Activated naive CD4-positive, alpha-beta T cell treated with anti-CD3 and anti-CD28 coated beads, Interleukin-2, amount 50 U/mL, for 24 hours (primary cell): ENCODE results near the gene CNDP2.

Source experiments
- H3K27ac Mint-ChIP-seq: one replicate; pipeline ENCODE4 v1.8.0; 2021; ENCODE audit warnings: mild to moderate bottlenecking, mixed read lengths
- H3K27me3 Mint-ChIP-seq: one replicate; pipeline ENCODE4 v1.8.0; 2021; ENCODE audit warnings: mixed read lengths
- H3K36me3 Mint-ChIP-seq: one replicate; pipeline ENCODE4 v1.8.0; 2021; ENCODE audit warnings: mixed read lengths
- H3K4me1 Mint-ChIP-seq: one replicate; pipeline ENCODE4 v1.8.0; 2021; ENCODE audit warnings: mixed read lengths
- H3K4me3 Mint-ChIP-seq: one replicate; pipeline ENCODE4 v1.8.0; 2021; ENCODE audit warnings: mild to moderate bottlenecking, mixed read lengths
- H3K9me3 Mint-ChIP-seq: one replicate; pipeline ENCODE4 v1.8.0; 2021; ENCODE audit warnings: mixed read lengths

CNDP2 gene

GRCh38 chr18:74495581-74496507 is at the start of gene CNDP2:
CNDP2 (plus strand) TSS chr18:74496363; CDS start chr18:74499974, 3,611 bp downstream.
- peak within 1 kb of the TSS; percentile 98 for H3K4me3 Mint-ChIP-seq

GRCh38 chr18:74446631-74447403 is 49.3 kb upstream of the CNDP2 start:
- Mint-ChIP-seq H3K27ac (no peak overlapping the region), H3K9me3 (no peaks in the 10 kb centered on the region)

More at GRCh38 chr18:74495581-74496507, at the start of gene CNDP2:
- Mint-ChIP-seq H3K27me3 (no peaks in the 10 kb centered on the region), H3K9me3 (no peaks in the 10 kb centered on the region), H3K36me3 (peaks cover 4% of the 10 kb centered on the region), H3K4me1 (peaks cover 51% of the 10 kb centered on the region), H3K27ac (peak within 1 kb of the TSS; percentile 98)

DNA sequence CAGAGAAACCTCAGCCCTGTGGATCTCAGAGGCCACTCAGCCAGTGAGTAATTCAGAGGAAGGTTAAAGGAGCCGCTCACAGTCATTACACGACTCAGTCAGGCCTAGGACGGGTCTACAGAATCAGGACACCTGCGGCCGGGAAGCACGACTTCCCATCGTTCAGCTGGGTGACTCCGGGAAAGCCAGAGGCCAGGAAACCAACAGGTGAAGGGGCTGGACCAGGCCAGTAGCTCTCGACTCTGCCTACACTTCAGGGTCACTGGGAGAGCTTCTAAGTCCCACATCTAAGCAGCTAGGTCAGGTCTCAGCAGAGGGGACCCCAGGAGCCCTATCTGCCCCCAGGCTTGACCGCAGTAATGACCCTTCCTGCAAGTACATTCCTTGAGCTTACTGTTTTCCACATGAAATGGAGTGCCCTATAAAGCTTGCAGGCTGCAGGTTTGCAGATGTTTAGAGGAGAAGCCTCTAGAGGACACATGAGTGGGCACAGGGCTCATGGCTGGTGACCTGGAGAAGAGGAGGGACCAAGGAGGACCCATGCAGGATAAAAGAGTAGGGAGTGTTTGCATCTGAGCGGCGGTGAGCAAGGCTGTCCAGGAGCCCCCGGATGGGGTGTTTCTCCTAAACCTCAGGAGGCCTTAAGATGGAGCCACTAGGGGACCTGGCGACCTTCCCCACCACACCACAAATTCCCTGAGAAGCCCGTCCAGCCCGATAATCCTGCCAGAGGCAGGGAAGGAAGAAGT is 48.6 kb upstream of the CNDP2 start:
- H3K27ac Mint-ChIP-seq = no peak overlapping the region
- no peaks in the 10 kb centered on the region for H3K4me1 Mint-ChIP-seq
- H3K9me3 Mint-ChIP-seq = no peaks in the 10 kb centered on the region
- H3K36me3 Mint-ChIP-seq = no peaks in the 10 kb centered on the region
- peaks cover 1% of the 10 kb centered on the region for H3K27me3 Mint-ChIP-seq
- H3K4me3 Mint-ChIP-seq = no peak overlapping the region

More at GRCh38 chr18:74446631-74447403, 49.3 kb upstream of the CNDP2 start:
- Mint-ChIP-seq H3K27me3 (peaks cover 1% of the 10 kb centered on the region), H3K36me3 (no peaks in the 10 kb centered on the region), H3K4me3 (no peak overlapping the region), H3K4me1 (no peaks in the 10 kb centered on the region)

DNA sequence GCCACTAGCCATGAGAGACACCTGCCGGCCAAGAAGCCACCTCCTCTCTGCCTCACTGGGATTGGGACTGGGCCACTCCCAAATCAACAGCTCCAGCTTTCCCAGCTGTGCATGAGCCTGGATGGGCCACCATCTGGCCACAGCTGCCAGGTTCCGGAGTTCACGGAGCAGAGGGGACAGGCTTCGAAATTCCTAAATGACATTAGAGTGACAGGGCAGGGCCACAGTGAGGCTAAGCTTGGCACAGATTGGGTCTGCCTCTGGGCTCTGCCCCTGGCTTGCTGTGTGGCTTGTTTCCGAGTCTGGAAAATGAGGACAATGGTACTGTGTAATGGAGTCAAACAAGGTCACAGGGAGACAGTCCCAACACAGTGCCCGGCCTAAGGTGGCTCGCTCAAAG is 45.5 kb upstream of the CNDP2 start:
- Mint-ChIP-seq H3K36me3 (no peaks in the 10 kb centered on the region), H3K4me1 (no peaks in the 10 kb centered on the region)

GRCh38 chr18:74451148-74451547 is 45.0 kb upstream of the CNDP2 start:
- Mint-ChIP-seq H3K4me3 (no peak overlapping the region), H3K27ac (no peak overlapping the region), H3K9me3 (no peaks in the 10 kb centered on the region), H3K4me1 (no peaks in the 10 kb centered on the region), H3K27me3 (peaks cover 11% of the 10 kb centered on the region), H3K36me3 (no peaks in the 10 kb centered on the region)

More for the DNA sequence above, 45.5 kb upstream of the CNDP2 start:
- peaks cover 8% of the 10 kb centered on the region for H3K27me3 Mint-ChIP-seq
- no peak overlapping the region for H3K27ac Mint-ChIP-seq
- no peaks in the 10 kb centered on the region for H3K9me3 Mint-ChIP-seq
- no peak overlapping the region for H3K4me3 Mint-ChIP-seq

GRCh38 chr18:74453016-74453566 is 43.1 kb upstream of the CNDP2 start:
- H3K27me3 Mint-ChIP-seq = peaks cover 15% of the 10 kb centered on the region

GRCh38 chr18:74453642-74454198 is 42.4 kb upstream of the CNDP2 start:
- no peaks in the 10 kb centered on the region for H3K36me3 Mint-ChIP-seq
- no peaks in the 10 kb centered on the region for H3K9me3 Mint-ChIP-seq
- peaks cover 18% of the 10 kb centered on the region for H3K27me3 Mint-ChIP-seq
- peaks cover 10% of the 10 kb centered on the region for H3K4me1 Mint-ChIP-seq
- H3K4me3 Mint-ChIP-seq = no peak overlapping the region
- H3K27ac Mint-ChIP-seq = no peak overlapping the region

More at GRCh38 chr18:74453016-74453566, 43.1 kb upstream of the CNDP2 start:
- H3K36me3 Mint-ChIP-seq = no peaks in the 10 kb centered on the region
- H3K9me3 Mint-ChIP-seq = no peaks in the 10 kb centered on the region
- peaks cover 4% of the 10 kb centered on the region for H3K4me1 Mint-ChIP-seq
- no peak overlapping the region for H3K27ac Mint-ChIP-seq
- H3K4me3 Mint-ChIP-seq = no peak overlapping the region

DNA sequence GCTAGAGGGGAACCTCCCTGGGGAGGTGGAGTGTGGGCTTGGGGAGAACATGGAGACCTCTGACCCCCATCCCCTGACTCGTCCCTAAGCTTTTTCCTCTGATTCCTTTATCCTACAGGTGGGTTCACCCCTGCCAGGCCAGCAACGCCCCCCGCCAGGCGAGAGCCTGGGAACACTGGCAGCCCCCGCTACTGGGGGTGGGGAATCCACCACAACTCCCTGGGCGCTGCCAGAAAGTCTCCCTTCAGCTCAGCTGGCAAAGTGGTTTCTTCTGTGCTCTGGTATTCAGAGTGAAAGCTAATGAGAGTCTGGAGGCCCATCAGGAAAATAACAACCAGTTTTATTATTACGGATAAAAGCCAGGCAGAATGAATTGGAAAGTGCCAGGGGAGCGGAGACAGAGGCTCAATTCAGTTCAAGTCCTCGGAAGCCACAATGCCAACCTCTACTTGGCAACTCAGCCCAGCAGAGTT is 41.8 kb upstream of the CNDP2 start:
- Mint-ChIP-seq H3K27ac (no peak overlapping the region), H3K4me1 (peaks cover 16% of the 10 kb centered on the region), H3K4me3 (no peak overlapping the region), H3K36me3 (no peaks in the 10 kb centered on the region), H3K27me3 (peaks cover 19% of the 10 kb centered on the region), H3K9me3 (no peaks in the 10 kb centered on the region)

- H3K27me3 Mint-ChIP-seq = peaks cover 21% of the 10 kb centered on the region
- H3K27ac Mint-ChIP-seq = no peak overlapping the region
- H3K4me3 Mint-ChIP-seq = no peak overlapping the region
- no peaks in the 10 kb centered on the region for H3K36me3 Mint-ChIP-seq
- peaks cover 17% of the 10 kb centered on the region for H3K4me1 Mint-ChIP-seq
- H3K9me3 Mint-ChIP-seq = no peaks in the 10 kb centered on the region
These were observed 40.8 kb upstream of the CNDP2 start for GRCh38 chr18:74455386-74455785.

- no peak overlapping the region for H3K27ac Mint-ChIP-seq
- peaks cover 21% of the 10 kb centered on the region for H3K27me3 Mint-ChIP-seq
- no peaks in the 10 kb centered on the region for H3K9me3 Mint-ChIP-seq
- no peaks in the 10 kb centered on the region for H3K36me3 Mint-ChIP-seq
- H3K4me3 Mint-ChIP-seq = no peak overlapping the region
- peaks cover 17% of the 10 kb centered on the region for H3K4me1 Mint-ChIP-seq
These were observed 40.2 kb upstream of the CNDP2 start for GRCh38 chr18:74456017-74456348.

- H3K27ac Mint-ChIP-seq = no peak overlapping the region
- no peaks in the 10 kb centered on the region for H3K36me3 Mint-ChIP-seq
- H3K4me3 Mint-ChIP-seq = no peak overlapping the region
- no peaks in the 10 kb centered on the region for H3K9me3 Mint-ChIP-seq
- peaks cover 21% of the 10 kb centered on the region for H3K27me3 Mint-ChIP-seq
- H3K4me1 Mint-ChIP-seq = peaks cover 17% of the 10 kb centered on the region
These were observed 39.7 kb upstream of the CNDP2 start for GRCh38 chr18:74456349-74457042.

DNA sequence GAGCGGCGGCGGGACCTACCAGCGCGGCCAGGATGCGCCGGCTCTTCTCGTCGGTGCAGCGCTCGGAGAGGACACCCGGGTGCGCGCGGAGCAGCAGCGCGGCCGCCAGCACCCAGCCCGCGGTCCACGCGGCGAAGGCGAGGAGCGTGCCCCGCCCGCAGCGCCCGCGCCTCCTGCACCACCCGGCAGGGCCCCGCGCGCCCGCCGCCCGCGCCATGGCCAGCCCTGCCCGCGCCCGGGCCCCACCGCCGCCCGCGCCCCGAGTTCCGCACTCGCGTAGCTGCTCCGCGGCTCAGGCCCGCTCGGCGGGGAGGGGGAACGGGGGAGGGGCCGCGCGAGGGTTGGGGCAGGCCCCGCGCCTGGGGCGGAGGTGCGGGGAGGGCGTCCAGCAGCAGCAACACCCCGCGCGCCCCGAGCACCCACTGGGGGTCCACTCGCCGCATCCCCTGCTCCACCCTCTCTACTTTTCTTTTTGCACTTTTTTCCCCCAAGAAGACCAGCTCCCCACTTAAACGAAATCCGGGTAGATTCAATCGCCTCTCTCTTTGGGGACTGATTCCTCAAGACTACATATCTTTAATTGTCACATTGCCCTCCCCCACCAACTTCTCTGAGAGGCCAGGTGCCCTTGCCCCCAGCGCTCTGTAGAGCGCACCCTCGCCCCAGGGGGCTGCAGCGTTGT is 39.0 kb upstream of the CNDP2 start, which contains the start of gene DIPK1C:
Gene DIPK1C (minus strand): TSS at position 266 of the 682 bp plus-strand sequence. CDS start 49 bp downstream, at position 217.
- peak within 1 kb of the TSS; percentile 84 for H3K4me3 Mint-ChIP-seq
- H3K27ac Mint-ChIP-seq = no peak within 1 kb of the TSS

GRCh38 chr18:74457725-74458421 is 38.3 kb upstream of the CNDP2 start:
- H3K27me3 Mint-ChIP-seq = peaks cover 21% of the 10 kb centered on the region
- H3K36me3 Mint-ChIP-seq = no peaks in the 10 kb centered on the region
- H3K4me3 Mint-ChIP-seq = peak overlapping the region; percentile 59
- H3K9me3 Mint-ChIP-seq = no peaks in the 10 kb centered on the region
- H3K27ac Mint-ChIP-seq = no peak overlapping the region
- H3K4me1 Mint-ChIP-seq = peaks cover 17% of the 10 kb centered on the region

More for the DNA sequence above, 39.0 kb upstream of the CNDP2 start, which contains the start of gene DIPK1C:
- H3K9me3 Mint-ChIP-seq = no peaks in the 10 kb centered on the region
- H3K4me1 Mint-ChIP-seq = peaks cover 17% of the 10 kb centered on the region
- no peaks in the 10 kb centered on the region for H3K36me3 Mint-ChIP-seq
- H3K27me3 Mint-ChIP-seq = peaks cover 21% of the 10 kb centered on the region
